ENCODE results near the gene ABCA1.
"Not testable (repeated sequence)": the region's sequence is repeated elsewhere in the genome, so short reads cannot be mapped to it uniquely, and the experiment has no call there.

ABCA1 gene, protein sequence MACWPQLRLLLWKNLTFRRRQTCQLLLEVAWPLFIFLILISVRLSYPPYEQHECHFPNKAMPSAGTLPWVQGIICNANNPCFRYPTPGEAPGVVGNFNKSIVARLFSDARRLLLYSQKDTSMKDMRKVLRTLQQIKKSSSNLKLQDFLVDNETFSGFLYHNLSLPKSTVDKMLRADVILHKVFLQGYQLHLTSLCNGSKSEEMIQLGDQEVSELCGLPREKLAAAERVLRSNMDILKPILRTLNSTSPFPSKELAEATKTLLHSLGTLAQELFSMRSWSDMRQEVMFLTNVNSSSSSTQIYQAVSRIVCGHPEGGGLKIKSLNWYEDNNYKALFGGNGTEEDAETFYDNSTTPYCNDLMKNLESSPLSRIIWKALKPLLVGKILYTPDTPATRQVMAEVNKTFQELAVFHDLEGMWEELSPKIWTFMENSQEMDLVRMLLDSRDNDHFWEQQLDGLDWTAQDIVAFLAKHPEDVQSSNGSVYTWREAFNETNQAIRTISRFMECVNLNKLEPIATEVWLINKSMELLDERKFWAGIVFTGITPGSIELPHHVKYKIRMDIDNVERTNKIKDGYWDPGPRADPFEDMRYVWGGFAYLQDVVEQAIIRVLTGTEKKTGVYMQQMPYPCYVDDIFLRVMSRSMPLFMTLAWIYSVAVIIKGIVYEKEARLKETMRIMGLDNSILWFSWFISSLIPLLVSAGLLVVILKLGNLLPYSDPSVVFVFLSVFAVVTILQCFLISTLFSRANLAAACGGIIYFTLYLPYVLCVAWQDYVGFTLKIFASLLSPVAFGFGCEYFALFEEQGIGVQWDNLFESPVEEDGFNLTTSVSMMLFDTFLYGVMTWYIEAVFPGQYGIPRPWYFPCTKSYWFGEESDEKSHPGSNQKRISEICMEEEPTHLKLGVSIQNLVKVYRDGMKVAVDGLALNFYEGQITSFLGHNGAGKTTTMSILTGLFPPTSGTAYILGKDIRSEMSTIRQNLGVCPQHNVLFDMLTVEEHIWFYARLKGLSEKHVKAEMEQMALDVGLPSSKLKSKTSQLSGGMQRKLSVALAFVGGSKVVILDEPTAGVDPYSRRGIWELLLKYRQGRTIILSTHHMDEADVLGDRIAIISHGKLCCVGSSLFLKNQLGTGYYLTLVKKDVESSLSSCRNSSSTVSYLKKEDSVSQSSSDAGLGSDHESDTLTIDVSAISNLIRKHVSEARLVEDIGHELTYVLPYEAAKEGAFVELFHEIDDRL (N-terminal part only)

GRCh38 chr9:104927912-104928740 lies at the start of gene ABCA1:
Gene ABCA1, minus strand, starts transcription at chr9:104928155. Its CDS starts 24,476 bp downstream, at chr9:104903679.
- peak; percentile 90 for DNase-seq (ENCODE audit: low spot score)

DNA sequence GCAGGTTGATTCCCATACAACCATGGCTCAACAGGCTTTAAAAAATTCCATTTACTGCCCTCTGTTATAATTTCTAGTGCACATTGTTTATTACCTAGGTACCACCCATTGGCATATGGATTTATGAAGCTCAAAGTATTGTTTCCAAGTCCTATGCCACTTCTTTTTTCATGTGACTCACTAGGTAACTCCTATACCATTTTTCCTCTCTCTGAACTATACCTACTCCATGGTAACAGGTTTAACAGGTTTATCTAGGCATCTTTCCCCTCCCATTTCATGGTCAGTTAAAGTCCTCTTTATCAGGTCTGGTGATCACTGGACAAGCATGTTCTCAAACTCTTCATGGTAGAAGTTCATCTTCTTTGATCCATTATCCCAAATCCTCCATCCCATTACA lies 49.6 kb upstream of the ABCA1 start:
- DNase-seq (ENCODE audit: low spot score): no peak

DNA sequence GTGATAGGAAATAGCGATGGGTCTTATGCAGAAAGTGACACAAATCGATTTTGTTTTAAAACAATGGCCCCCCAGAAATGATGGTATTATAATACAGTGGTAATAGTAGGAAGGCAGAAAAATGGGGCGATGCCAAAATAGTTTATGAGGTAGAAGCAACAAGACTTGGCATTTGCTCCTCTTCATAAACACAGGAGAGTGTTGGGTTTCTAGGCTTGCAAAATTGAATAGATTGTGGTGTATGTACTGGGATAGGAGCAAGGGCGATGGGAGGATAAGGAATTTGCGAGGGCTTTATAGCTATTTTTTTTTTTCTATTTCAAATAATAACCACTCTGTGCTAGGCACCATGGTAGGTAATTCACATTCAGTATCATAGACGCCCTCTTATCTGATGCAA lies 49.2 kb upstream of the ABCA1 start:
- no peak for DNase-seq (ENCODE audit: low spot score)

DNA sequence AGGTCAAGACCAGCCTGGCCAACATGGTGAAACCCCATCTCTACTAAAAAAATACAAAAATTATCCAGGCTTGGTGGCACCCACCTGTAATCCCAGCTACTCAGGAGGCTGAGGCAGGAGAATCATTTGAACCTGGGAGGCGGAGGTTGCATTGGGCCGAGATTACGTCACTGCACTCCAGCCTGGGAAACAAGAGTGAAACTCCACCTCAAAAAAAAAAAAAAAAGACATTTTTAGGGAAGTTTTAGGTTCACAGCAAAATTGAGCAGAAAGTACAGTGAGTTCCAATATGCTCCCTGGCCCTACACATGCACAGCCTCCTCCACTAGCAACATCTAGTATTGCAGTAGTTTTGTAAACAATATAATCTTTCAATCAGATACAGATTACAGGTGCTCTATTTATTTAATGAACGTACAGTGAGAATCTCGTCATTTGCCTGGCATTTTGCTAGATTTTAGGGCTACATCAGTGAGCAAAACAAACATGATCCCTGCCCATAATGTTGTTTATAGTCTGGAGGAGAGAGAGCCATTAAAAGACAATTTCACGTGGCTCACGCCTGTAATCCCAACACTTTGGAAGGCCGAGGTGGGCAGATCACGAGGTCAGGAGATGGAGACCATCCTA lies 48.1 kb upstream of the ABCA1 start:
- not testable (repeated sequence) for DNase-seq (ENCODE audit: low spot score)

GRCh38 chr9:104974053-104974962 lies 46.4 kb upstream of the ABCA1 start:
- DNase-seq (ENCODE audit: low spot score): no peak

DNA sequence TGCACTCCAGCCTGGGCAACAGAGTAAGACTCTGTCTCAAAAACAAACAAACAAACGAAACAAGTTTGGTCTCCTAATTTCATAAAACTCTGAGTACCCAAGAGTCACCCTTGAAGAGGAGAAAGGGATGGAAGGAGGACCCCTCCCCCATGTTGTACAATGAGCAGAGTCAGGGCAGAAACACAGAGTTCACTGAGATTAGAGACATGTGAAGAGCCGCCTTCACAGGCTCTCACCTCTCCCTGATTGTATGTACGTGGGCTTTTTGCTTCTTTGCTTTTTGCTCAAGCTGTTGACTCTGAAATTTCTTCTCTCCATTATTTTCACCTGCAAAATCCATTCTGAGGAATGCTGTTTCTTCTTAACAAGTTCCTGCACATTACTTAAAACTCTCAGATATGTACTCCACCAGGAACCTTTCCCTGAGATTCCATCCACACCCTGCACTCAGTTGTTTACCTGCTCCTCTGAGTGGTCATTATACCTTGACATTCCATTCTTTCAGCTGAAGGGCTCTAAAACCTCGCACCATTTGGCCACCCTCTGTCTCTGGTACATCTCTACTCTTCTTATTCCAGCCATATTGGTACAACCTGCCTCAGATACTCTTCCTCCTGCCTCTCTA lies 44.4 kb upstream of the ABCA1 start:
- no peak for DNase-seq (ENCODE audit: low spot score)

GRCh38 chr9:104971511-104971910 lies 43.6 kb upstream of the ABCA1 start:
- no peak for DNase-seq (ENCODE audit: low spot score)

- no peak for DNase-seq (ENCODE audit: low spot score)
These were observed 42.5 kb upstream of the ABCA1 start for GRCh38 chr9:104970271-104970987.

- no peak for DNase-seq (ENCODE audit: low spot score)
These were observed 41.2 kb upstream of the ABCA1 start for GRCh38 chr9:104969116-104969515.

- DNase-seq (ENCODE audit: low spot score): peak; percentile 94
These were observed 40.3 kb upstream of the ABCA1 start for GRCh38 chr9:104968025-104968982.

- no peak for DNase-seq (ENCODE audit: low spot score)
These were observed 35.1 kb upstream of the ABCA1 start for GRCh38 chr9:104963076-104963475.

DNA sequence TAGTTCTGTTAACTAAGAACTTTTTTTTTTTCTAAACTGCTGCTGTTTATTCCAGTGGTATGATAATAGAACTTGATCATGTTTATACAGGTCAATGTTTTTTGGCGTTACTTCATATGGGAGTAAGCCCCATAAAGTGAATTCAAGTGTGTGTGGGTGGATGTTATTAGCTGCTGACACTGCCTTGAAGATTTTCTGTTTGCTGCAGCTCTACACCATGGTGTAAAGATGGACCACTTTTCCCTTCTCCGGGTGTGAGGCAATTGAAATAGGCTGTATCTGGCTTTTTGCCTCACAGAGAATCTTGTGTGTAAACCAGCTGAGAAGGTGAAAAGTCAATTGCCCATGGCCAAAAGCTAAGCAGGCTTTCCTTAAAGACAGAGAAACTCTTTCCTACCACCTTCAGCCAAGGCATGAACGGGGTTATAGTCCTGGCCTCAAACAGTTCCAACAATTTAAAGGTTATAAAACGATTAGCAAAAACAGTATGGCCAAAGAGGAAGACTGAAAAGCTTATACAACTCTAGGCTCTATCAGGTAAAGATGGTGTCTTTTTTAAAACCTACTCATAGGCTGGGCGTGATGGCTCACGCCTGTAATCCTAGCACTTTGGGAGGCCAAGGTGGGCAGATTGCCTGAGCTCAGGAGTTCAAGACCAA lies 33.9 kb upstream of the ABCA1 start:
- DNase-seq (ENCODE audit: low spot score): no peak

GRCh38 chr9:104961238-104961637 lies 33.3 kb upstream of the ABCA1 start:
- DNase-seq (ENCODE audit: low spot score): no peak

GRCh38 chr9:104960662-104961061 lies 32.7 kb upstream of the ABCA1 start:
- DNase-seq (ENCODE audit: low spot score): no peak

DNA sequence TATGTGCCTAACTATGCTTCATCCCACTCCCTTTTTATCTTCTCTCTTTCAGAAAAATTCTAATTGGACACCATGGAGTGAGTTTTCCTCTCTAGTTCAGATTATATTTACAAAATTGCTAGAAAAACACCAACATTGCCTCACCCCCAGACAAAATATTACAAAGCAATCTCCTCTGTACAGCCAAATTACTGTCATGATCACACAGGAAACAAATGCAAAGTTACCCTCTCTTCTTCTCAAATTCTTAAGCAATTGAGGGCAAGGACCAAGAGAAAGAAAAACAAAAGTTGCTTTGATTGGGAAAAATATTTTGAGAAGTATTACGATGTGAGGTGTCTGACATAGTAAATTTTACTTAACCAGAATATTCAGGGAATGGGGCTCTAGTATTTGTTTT lies 30.8 kb upstream of the ABCA1 start:
- DNase-seq (ENCODE audit: low spot score): no peak

- DNase-seq (ENCODE audit: low spot score): not testable (repeated sequence)
These were observed 30.1 kb upstream of the ABCA1 start for GRCh38 chr9:104958006-104958405.

DNA sequence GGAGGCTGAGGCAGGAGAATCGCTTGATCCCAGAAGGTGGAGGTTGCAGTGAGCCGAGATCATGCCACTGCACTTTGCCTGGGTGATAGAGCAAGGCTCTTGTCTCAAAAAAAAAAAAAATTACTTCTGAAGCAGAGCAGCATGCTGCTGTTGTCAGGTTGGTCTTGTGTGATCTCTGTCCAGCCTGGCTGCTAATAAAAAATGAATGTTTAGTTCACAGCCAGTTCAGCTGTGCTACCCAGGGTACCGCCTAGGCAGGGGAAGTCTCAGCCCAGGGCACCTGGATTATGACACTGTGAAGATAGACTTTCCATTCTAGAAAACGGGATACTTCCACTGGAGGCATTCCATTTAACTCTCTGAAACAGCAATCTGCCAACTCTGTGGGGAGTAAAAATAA lies 23.5 kb upstream of the ABCA1 start:
- no peak for DNase-seq (ENCODE audit: low spot score)

All from left forelimb (tissue), 1 donor.